GM23338 (cell line): Measurements from ENCODE around the gene RSRC1.

ENCODE experiments used
- EZH2 ChIP-seq: fragments of 200-600 bp; sonication (generic); IDR thresholded peaks from one replicate; pipeline ENCODE4 v1.8.0; 2017; ENCODE audit warnings: antibody characterized with exemption, mild to moderate bottlenecking, low read depth; ENCODE audit not compliant: unreplicated experiment
- EZH2phosphoT487 ChIP-seq: fragments of 200-600 bp; sonication (generic); IDR thresholded peaks from one replicate; pipeline ENCODE4 v1.8.1; 2018; ENCODE audit warnings: antibody characterized with exemption; ENCODE audit not compliant: unreplicated experiment
- REST ChIP-seq: IDR thresholded peaks from one replicate; pipeline ENCODE4 v1.6.1; 2018; ENCODE audit warnings: antibody characterized with exemption; ENCODE audit not compliant: unreplicated experiment
- TF ChIP-seq, protein P1 (sequence below), 2 experiments: fragments of 200-600 bp in 1 of 2; sonication (generic) in 1 of 2; conservative IDR thresholded peaks; 2 replicates each; pipeline versions ENCODE4 v1.5.1 to v1.6.1; 2016 to 2017; ENCODE audit warnings: antibody characterized with exemption in 2 of 2, low read depth in 2 of 2, mild to moderate bottlenecking in 2 of 2, moderate library complexity in 1 of 2

DNA sequence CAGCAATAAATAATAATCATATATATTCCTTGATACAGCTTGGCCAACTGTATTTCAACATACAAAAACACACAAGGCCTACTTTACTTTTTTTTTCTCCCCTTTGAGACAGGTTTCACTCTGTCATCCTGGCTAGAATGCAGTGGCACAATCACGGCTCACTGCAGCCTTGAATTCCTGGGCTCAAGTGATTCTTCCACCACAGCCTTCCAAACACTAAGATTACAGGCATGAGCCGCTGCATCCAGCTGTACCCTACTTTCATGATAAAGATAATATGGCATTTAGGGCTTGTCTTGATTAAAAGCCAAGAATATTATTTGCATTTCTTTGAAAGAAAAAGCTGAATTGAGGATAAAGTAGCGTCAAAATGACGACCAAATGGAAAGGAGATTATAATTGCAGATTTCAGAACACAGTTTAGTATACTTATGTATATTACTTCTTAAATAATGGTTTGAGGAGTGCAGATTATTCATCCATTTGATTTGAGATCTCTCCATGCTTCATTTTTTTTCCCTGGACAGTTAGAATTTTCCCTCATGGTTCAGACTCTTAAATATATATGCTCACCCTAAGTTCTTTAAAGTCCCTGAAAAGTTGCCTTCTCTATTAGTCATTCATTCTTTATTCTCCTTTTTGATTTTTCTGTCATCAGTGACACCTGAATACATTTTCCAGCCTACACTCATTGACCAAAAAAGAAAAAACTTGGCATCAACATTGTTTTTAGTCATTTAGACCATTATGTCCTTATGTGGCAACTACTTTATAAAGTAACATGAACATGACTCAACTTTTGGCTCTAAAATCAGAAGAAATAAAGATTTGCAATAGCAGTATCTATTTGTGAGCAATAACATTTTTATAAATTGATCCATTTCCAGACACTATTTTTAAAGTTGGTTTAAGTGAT is 412.6 kb downstream of the RSRC1 start:
- no peak for TF ChIP-seq REST
- TF ChIP-seq, protein P1, sequence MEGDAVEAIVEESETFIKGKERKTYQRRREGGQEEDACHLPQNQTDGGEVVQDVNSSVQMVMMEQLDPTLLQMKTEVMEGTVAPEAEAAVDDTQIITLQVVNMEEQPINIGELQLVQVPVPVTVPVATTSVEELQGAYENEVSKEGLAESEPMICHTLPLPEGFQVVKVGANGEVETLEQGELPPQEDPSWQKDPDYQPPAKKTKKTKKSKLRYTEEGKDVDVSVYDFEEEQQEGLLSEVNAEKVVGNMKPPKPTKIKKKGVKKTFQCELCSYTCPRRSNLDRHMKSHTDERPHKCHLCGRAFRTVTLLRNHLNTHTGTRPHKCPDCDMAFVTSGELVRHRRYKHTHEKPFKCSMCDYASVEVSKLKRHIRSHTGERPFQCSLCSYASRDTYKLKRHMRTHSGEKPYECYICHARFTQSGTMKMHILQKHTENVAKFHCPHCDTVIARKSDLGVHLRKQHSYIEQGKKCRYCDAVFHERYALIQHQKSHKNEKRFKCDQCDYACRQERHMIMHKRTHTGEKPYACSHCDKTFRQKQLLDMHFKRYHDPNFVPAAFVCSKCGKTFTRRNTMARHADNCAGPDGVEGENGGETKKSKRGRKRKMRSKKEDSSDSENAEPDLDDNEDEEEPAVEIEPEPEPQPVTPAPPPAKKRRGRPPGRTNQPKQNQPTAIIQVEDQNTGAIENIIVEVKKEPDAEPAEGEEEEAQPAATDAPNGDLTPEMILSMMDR (conservative IDR thresholded peaks at IDR 0.05; ENCODE audit: low read depth in 2 of 2) = no peak
- TF ChIP-seq EZH2 = no peak
- TF ChIP-seq EZH2phosphoT487 = no peak
